Measurements from ENCODE around the gene TMBIM6. TPM values are rescaled to one million over a fixed set of nuclear protein-coding genes. Genes with fewer than 3 reads are reported as not detected.
"Not testable (repeated sequence)": the region's sequence is repeated elsewhere in the genome, so short reads cannot be mapped to it uniquely, and the experiment has no call there.

The TMBIM6 gene
- total RNA-seq, 2 experiments from 2014 or later, result 437 to 443 TPM

GRCh38 chr12:49779581-49779980, 38.2 kb downstream of the TMBIM6 start:
- TF ChIP-seq CTCF (IDR thresholded peaks at IDR 0.05), result no peak
- H3K36me3 Mint-ChIP-seq (ENCODE audit: low read depth), result no peaks in the 10 kb centered on the region
- ChIA-PET CTCF (interaction anchor here (1.4 to 5.4 kb wide), 5 partner anchors 14 to 166 kb away, joined by 3 to 91 read pairs (median 27); no protein-coding TSS in a partner anchor), POLR2A (no interaction called here)
- no peak overlapping the region for H3K4me3 Mint-ChIP-seq
- H3K27me3 Mint-ChIP-seq, result peaks cover 15% of the 10 kb centered on the region
- no peak overlapping the region for H3K27ac Mint-ChIP-seq
- DNase-seq (no peak), ATAC-seq (no peak)
- intact Hi-C loops (cut with micrococcal nuclease), result no loop called here
- no peaks in the 10 kb centered on the region for H3K9me3 Mint-ChIP-seq
- H3K4me1 Mint-ChIP-seq (ENCODE audit: low read depth), result peaks cover 13% of the 10 kb centered on the region

GRCh38 chr12:49780914-49781313, 39.6 kb downstream of the TMBIM6 start:
- H3K4me3 Mint-ChIP-seq; intact Hi-C loops (cut with micrococcal nuclease); ATAC-seq; DNase-seq; H3K36me3 Mint-ChIP-seq (ENCODE audit: low read depth); H3K9me3 Mint-ChIP-seq; H3K27ac Mint-ChIP-seq: not testable (repeated sequence)
- ChIA-PET POLR2A (interaction anchor here (0.6 kb wide), 1 partner anchor 24 kb away, joined by 3 read pairs; no protein-coding TSS in a partner anchor), CTCF (interaction anchor here (1.0 to 5.4 kb wide), 5 partner anchors 40 to 258 kb away, joined by 3 to 91 read pairs (median 4); partner anchors contain the start of genes BCDIN3D and TMBIM6)
- Mint-ChIP-seq H3K27me3 (peaks cover 15% of the 10 kb centered on the region), H3K4me1 (ENCODE audit: low read depth) (peaks cover 13% of the 10 kb centered on the region)

- POLR2A ChIA-PET, result interaction anchor here (1.1 kb wide), 1 partner anchor 42 kb away, joined by 3 read pairs; the partner anchor contains the start of gene TMBIM6
These were observed 42.7 kb downstream of the TMBIM6 start for GRCh38 chr12:49783917-49784676.

GRCh38 chr12:49784756-49785409, 43.5 kb downstream of the TMBIM6 start:
- ChIA-PET CTCF (interaction anchor here (1.0 to 3.3 kb wide), 3 partner anchors 15 to 30 kb away, joined by 3 to 8 read pairs (median 3); no protein-coding TSS in a partner anchor), POLR2A (interaction anchor here (1.1 kb wide), 1 partner anchor 43 kb away, joined by 3 read pairs; the partner anchor contains the start of gene TMBIM6)
- H3K27me3 Mint-ChIP-seq, result peaks cover 10% of the 10 kb centered on the region
- intact Hi-C loops (cut with micrococcal nuclease), result no loop called here
- no peaks in the 10 kb centered on the region for H3K36me3 Mint-ChIP-seq (ENCODE audit: low read depth)
- H3K9me3 Mint-ChIP-seq, result peaks cover 5% of the 10 kb centered on the region
- no peak overlapping the region for H3K4me3 Mint-ChIP-seq
- no peaks in the 10 kb centered on the region for H3K4me1 Mint-ChIP-seq (ENCODE audit: low read depth)
- TF ChIP-seq CTCF (IDR thresholded peaks at IDR 0.05), result no peak
- DNase-seq, result no peak
- no peak for ATAC-seq
- no peak overlapping the region for H3K27ac Mint-ChIP-seq

More at GRCh38 chr12:49783917-49784676, 42.7 kb downstream of the TMBIM6 start:
- CTCF ChIA-PET, result interaction anchor here (0.7 to 3.3 kb wide), 6 partner anchors 20 to 84 kb away, joined by 3 to 8 read pairs (median 3); partner anchors contain the start of gene TMBIM6
- no peaks in the 10 kb centered on the region for H3K36me3 Mint-ChIP-seq (ENCODE audit: low read depth)
- H3K4me3 Mint-ChIP-seq, result no peak overlapping the region
- peaks cover 13% of the 10 kb centered on the region for H3K27me3 Mint-ChIP-seq
- no peak for TF ChIP-seq CTCF (IDR thresholded peaks at IDR 0.05)
- H3K4me1 Mint-ChIP-seq (ENCODE audit: low read depth), result no peaks in the 10 kb centered on the region
- DNase-seq (no peak), ATAC-seq (no peak)
- intact Hi-C loops (cut with micrococcal nuclease), result no loop called here
- no peak overlapping the region for H3K27ac Mint-ChIP-seq
- H3K9me3 Mint-ChIP-seq, result peaks cover 5% of the 10 kb centered on the region

GRCh38 chr12:49787672-49788071, 46.3 kb downstream of the TMBIM6 start:
- Mint-ChIP-seq H3K4me1 (ENCODE audit: low read depth) (no peaks in the 10 kb centered on the region), H3K27me3 (peaks cover 7% of the 10 kb centered on the region), H3K9me3 (peaks cover 5% of the 10 kb centered on the region), H3K36me3 (ENCODE audit: low read depth) (no peaks in the 10 kb centered on the region), H3K27ac (no peak overlapping the region), H3K4me3 (no peak overlapping the region)
- ATAC-seq (no peak), DNase-seq (no peak)
- CTCF ChIA-PET, result interaction anchor here (0.9 kb wide), 1 partner anchor 251 kb away, joined by 5 read pairs; no protein-coding TSS in a partner anchor
- intact Hi-C loops (cut with micrococcal nuclease), result no loop called here
- no peak for TF ChIP-seq CTCF (IDR thresholded peaks at IDR 0.05)
- POLR2A ChIA-PET, result no interaction called here

All from activated CD8-positive, alpha-beta T cell treated with anti-CD3 and anti-CD28 coated beads for 36 hours (primary cell).